HepG2 (cell line): Measurements from ENCODE around the gene FITM2. TPM values are rescaled to one million over a fixed set of nuclear protein-coding genes. Genes with fewer than 3 reads are reported as not detected.

Experiments used
- ATRX ChIP-seq: sonication (generic); formaldehyde crosslinking; IDR thresholded peaks from 2 replicates; pipeline ENCODE4 v1.4.0; 2020; ENCODE audit warnings: missing genetic modification reagents, borderline replicate concordance
- CHD4 ChIP-seq: fragments of 200-600 bp; sonication (generic); IDR thresholded peaks from 2 replicates; pipeline ENCODE4 v1.7.0; 2017; ENCODE audit warnings: mild to moderate bottlenecking, low read length, borderline replicate concordance
- GTF2F1 ChIP-seq: fragments of 150-350 bp; IDR thresholded peaks from 2 replicates; pipeline ENCODE4 v1.6.1; 2014; ENCODE audit warnings: low read length
- HIVEP1 ChIP-seq: sonication (generic); formaldehyde crosslinking; IDR thresholded peaks from 2 replicates; pipeline ENCODE4 v1.4.0; 2020; ENCODE audit warnings: mild to moderate bottlenecking, missing genetic modification reagents
- HOXA9 ChIP-seq: sonication (generic); formaldehyde crosslinking; IDR thresholded peaks from 2 replicates; pipeline ENCODE4 v1.8.1; 2022; ENCODE audit warnings: missing genetic modification reagents, mild to moderate bottlenecking, moderate library complexity, borderline replicate concordance
- NFIC ChIP-seq: IDR thresholded peaks from 2 replicates; pipeline ENCODE4 v1.6.1; 2012; ENCODE audit warnings: mild to moderate bottlenecking, low read length, inconsistent platforms
- NFYB ChIP-seq: sonication (generic); formaldehyde crosslinking; IDR thresholded peaks from 2 replicates; pipeline ENCODE4 v1.4.0; 2020; ENCODE audit warnings: missing genetic modification reagents
- POLR2AphosphoS5 ChIP-seq: IDR thresholded peaks from 2 replicates; pipeline ENCODE4 v1.6.1; 2012; ENCODE audit warnings: low read depth, low read length
- SMARCE1 ChIP-seq: fragments of 450-650 bp; IDR thresholded peaks from 2 replicates; pipeline ENCODE4 v1.6.1; 2017; ENCODE audit warnings: borderline replicate concordance
- SNAPC2 ChIP-seq: sonication (generic); formaldehyde crosslinking; IDR thresholded peaks from 2 replicates; pipeline ENCODE4 v1.8.1; 2022; ENCODE audit warnings: mild to moderate bottlenecking, missing genetic modification reagents
- SPEN ChIP-seq: sonication (generic); formaldehyde crosslinking; IDR thresholded peaks from 2 replicates; pipeline ENCODE4 v1.5.1; 2020; ENCODE audit warnings: low read depth, mild to moderate bottlenecking, missing genetic modification reagents
- ZNF282 ChIP-seq: fragments of 450-650 bp; IDR thresholded peaks from 2 replicates; pipeline ENCODE4 v1.6.1; 2018; ENCODE audit not compliant: partially characterized antibody
- ZNF549 ChIP-seq: sonication (generic); formaldehyde crosslinking; IDR thresholded peaks from 2 replicates; pipeline ENCODE4 v1.5.0; 2020; ENCODE audit warnings: missing genetic modification reagents
- ZNF557 ChIP-seq: sonication (generic); formaldehyde crosslinking; IDR thresholded peaks from 2 replicates; pipeline ENCODE4 v1.4.0; 2020; ENCODE audit warnings: missing genetic modification reagents
- polyA plus RNA-seq, 8 experiments: library from polyadenylated mRNA; depleted of rRNA in 3 of 8; stranded (reverse) in 7 of 8; unstranded in 1 of 8; fragments of >200 nt; fragmentation: Illumina TruSeq in 4 of 8; extraction: Trizol in 4 of 8; gene quantifications; 2 replicates each; pipeline versions ENCODE4 v1.2.1 to v1.2.3, GENCODE V29; 2011 to 2016; ENCODE audit warnings: low read depth in 4 of 8, missing spikeins in 1 of 8, mixed read lengths in 1 of 8; ENCODE audit not compliant: insufficient read depth in 1 of 8
- total RNA-seq, 5 experiments: library from RNA; depleted of rRNA; stranded (reverse); fragments of >200 nt; fragmentation: Illumina TruSeq; extraction: Trizol; gene quantifications; 2 replicates each; pipeline ENCODE4 v1.2.3, GENCODE V29; 2016; ENCODE audit warnings: low read depth in 1 of 5
- TF ChIP-seq, protein P1 (sequence below): sonication (generic); formaldehyde crosslinking; IDR thresholded peaks from 2 replicates; pipeline ENCODE4 v1.4.0; 2020; ENCODE audit warnings: missing genetic modification reagents, borderline replicate concordance
- TF ChIP-seq, protein P2 (sequence below): sonication (generic); formaldehyde crosslinking; IDR thresholded peaks from 2 replicates; pipeline ENCODE4 v1.8.1; 2022; ENCODE audit warnings: low read depth, mild to moderate bottlenecking, missing genetic modification reagents
- TF ChIP-seq, protein P3 (sequence below): sonication (generic); formaldehyde crosslinking; IDR thresholded peaks from 2 replicates; pipeline ENCODE4 v1.9.0; 2021; ENCODE audit warnings: missing genetic modification reagents, mild to moderate bottlenecking, borderline replicate concordance
- TF ChIP-seq, protein P4 (sequence below): IDR thresholded peaks from 2 replicates; pipeline ENCODE4 v1.6.1; 2012; ENCODE audit warnings: inconsistent platforms
- TF ChIP-seq, protein P5 (sequence below), 2 experiments: IDR thresholded peaks; 2 replicates each; pipeline ENCODE4 v1.6.1; 2011 to 2012; ENCODE audit warnings: low read length in 2 of 2, borderline replicate concordance in 1 of 2, low read depth in 1 of 2, mild to moderate bottlenecking in 1 of 2, moderate library complexity in 1 of 2

Gene FITM2
- total and polyA plus RNA-seq, 2 of the 13 experiments (the other 11 are each of a cell fraction or from before 2014, with no cell fraction given) = 9.6 to 24.5 TPM

DNA sequence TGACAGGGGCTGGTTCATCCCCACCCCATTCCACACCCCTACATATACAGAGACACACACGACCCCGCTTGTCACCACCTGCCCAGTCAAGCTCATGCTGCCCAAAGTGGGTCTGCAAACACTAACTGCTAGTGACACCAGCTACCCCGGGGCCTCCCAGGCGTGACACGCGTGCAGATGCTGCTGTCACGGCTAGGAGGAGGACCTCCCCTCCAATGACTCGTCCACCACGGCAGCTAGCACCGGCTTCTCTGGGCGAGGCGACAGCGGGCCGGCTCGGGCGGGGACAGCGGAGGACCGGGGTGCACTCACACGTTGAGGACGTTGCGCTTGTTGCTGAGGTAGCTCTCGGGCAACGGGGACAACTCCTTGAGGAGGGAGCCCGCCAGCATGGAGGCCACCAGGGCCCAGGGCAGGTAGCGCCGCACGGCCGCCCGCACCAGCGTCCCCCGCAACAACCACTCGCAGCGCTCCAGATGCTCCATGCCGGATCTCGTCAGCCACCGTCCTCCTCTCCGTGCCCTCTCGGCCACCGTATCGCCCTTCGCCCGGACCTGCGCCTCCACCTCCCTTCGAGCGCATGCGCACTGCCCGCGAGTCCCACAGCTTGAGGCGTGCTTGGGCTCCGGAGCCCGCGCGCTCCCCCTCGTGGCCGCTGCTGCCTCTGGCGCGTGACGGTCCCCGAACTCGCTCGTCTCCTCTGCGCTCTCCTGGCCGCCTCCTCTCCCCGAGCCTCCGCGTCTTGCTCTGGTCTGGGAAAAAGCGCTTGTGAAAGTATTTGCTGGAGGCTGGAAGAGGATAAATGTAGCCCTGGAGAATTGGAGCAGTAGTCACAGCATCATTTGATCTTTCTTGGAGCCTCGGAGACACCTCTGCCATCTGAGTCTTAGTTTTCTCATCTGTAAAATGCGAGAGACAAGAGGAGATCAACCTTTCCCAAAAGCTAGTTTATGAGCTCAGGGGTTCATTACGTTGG, at the start of gene FITM2 (continued):
- TF ChIP-seq, protein P1, sequence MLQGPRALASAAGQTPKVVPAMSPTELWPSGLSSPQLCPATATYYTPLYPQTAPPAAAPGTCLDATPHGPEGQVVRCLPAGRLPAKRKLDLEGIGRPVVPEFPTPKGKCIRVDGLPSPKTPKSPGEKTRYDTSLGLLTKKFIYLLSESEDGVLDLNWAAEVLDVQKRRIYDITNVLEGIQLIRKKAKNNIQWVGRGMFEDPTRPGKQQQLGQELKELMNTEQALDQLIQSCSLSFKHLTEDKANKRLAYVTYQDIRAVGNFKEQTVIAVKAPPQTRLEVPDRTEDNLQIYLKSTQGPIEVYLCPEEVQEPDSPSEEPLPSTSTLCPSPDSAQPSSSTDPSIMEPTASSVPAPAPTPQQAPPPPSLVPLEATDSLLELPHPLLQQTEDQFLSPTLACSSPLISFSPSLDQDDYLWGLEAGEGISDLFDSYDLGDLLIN (CRISPR knock-in tag) = peak; percentile 86; the same call in 1 of the 2 replicates
- no peak for TF ChIP-seq CHD4
- no peak for TF ChIP-seq GTF2F1
- TF ChIP-seq HIVEP1 (CRISPR knock-in tag) = peak; percentile 90
- TF ChIP-seq SNAPC2 (CRISPR knock-in tag) = 0 out of 2 replicates have a peak, but pooled peaks have one; percentile 64
- TF ChIP-seq POLR2AphosphoS5 = peak; percentile 94
- peak; percentile 90; the same call in 1 of the 2 replicates for TF ChIP-seq ZNF557
- TF ChIP-seq, protein P2, sequence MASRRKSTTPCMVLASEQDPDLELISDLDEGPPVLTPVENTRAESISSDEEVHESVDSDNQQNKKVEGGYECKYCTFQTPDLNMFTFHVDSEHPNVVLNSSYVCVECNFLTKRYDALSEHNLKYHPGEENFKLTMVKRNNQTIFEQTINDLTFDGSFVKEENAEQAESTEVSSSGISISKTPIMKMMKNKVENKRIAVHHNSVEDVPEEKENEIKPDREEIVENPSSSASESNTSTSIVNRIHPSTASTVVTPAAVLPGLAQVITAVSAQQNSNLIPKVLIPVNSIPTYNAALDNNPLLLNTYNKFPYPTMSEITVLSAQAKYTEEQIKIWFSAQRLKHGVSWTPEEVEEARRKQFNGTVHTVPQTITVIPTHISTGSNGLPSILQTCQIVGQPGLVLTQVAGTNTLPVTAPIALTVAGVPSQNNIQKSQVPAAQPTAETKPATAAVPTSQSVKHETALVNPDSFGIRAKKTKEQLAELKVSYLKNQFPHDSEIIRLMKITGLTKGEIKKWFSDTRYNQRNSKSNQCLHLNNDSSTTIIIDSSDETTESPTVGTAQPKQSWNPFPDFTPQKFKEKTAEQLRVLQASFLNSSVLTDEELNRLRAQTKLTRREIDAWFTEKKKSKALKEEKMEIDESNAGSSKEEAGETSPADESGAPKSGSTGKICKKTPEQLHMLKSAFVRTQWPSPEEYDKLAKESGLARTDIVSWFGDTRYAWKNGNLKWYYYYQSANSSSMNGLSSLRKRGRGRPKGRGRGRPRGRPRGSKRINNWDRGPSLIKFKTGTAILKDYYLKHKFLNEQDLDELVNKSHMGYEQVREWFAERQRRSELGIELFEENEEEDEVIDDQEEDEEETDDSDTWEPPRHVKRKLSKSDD (CRISPR knock-in tag) = peak; percentile 85; the same call in 1 of the 2 replicates
- TF ChIP-seq ZNF549 = no peak
- TF ChIP-seq NFIC = no peak
- no peak for TF ChIP-seq ZNF282
- TF ChIP-seq, protein P3, sequence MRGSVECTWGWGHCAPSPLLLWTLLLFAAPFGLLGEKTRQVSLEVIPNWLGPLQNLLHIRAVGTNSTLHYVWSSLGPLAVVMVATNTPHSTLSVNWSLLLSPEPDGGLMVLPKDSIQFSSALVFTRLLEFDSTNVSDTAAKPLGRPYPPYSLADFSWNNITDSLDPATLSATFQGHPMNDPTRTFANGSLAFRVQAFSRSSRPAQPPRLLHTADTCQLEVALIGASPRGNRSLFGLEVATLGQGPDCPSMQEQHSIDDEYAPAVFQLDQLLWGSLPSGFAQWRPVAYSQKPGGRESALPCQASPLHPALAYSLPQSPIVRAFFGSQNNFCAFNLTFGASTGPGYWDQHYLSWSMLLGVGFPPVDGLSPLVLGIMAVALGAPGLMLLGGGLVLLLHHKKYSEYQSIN (CRISPR knock-in tag) = no peak
- TF ChIP-seq SPEN = peak; percentile 100
- TF ChIP-seq SMARCE1 = no peak
- TF ChIP-seq, protein P4, sequence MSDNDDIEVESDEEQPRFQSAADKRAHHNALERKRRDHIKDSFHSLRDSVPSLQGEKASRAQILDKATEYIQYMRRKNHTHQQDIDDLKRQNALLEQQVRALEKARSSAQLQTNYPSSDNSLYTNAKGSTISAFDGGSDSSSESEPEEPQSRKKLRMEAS = peak; percentile 96
- no peak for TF ChIP-seq NFYB (CRISPR knock-in tag)
- TF ChIP-seq, protein P5, sequence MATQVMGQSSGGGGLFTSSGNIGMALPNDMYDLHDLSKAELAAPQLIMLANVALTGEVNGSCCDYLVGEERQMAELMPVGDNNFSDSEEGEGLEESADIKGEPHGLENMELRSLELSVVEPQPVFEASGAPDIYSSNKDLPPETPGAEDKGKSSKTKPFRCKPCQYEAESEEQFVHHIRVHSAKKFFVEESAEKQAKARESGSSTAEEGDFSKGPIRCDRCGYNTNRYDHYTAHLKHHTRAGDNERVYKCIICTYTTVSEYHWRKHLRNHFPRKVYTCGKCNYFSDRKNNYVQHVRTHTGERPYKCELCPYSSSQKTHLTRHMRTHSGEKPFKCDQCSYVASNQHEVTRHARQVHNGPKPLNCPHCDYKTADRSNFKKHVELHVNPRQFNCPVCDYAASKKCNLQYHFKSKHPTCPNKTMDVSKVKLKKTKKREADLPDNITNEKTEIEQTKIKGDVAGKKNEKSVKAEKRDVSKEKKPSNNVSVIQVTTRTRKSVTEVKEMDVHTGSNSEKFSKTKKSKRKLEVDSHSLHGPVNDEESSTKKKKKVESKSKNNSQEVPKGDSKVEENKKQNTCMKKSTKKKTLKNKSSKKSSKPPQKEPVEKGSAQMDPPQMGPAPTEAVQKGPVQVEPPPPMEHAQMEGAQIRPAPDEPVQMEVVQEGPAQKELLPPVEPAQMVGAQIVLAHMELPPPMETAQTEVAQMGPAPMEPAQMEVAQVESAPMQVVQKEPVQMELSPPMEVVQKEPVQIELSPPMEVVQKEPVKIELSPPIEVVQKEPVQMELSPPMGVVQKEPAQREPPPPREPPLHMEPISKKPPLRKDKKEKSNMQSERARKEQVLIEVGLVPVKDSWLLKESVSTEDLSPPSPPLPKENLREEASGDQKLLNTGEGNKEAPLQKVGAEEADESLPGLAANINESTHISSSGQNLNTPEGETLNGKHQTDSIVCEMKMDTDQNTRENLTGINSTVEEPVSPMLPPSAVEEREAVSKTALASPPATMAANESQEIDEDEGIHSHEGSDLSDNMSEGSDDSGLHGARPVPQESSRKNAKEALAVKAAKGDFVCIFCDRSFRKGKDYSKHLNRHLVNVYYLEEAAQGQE (IDR thresholded peaks at IDR 0.05; ENCODE audit: borderline replicate concordance in 1 of 2, low read depth in 1 of 2, low read length in 2 of 2) = peak; percentile 23 to 82
- no peak for TF ChIP-seq ATRX
- 0 out of 2 replicates have a peak, but pooled peaks have one; percentile 68 for TF ChIP-seq HOXA9 (CRISPR knock-in tag)
